Inflammatory macrophage treated with lipopolysaccharide for 1 hour (primary cell): Measurements from ENCODE around the gene CD300LB.
"Not testable (repeated sequence)": the region's sequence is repeated elsewhere in the genome, so short reads cannot be mapped to it uniquely, and the experiment has no call there.

ENCODE experiments used
- DNase-seq, 2 donors: peaks; one replicate each; pipeline ENCODE4 v3.0.0-alpha.2; 2020 to 2022

The CD300LB gene

DNA sequence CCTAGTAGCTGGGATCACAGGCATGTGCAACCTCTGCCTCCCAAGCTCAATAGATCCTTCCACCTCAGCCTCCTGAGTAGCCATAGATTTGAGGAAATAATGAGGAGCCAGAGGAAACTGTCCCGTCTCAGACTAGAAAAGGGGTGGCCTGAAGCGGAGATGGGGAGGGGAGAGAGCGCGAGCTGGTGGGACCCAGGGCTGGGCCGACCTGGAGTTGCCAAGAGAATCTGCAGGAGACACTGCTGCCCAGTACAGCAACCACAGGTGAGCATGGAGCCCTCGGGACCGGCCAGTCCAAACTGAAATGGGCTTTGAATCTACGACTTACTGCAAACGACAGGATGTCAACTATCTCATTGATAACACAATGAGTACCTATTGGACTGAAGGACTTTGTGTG is 40.6 kb downstream of the CD300LB start:
- DNase-seq: no peak

DNA sequence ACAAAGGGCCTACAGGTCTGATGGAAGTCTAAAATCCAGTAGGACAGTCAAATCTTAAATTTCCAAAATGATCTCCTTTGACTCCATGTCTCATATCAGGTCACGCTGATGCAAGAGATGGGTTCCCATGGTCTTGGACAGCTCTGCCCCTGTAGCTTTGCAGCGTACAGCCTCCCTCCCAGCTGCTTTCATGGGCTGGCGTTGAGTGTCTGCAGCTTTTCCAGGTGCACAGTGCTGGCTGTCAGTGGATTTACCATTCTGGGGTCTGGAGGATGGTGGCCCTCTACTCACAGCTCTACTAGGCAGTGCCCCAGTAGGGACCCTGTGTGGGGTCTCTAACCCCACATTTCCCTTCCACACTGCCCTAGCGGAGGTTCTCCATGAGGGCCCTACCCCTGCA is 43.0 kb downstream of the CD300LB start:
- not testable (repeated sequence) for DNase-seq

DNA sequence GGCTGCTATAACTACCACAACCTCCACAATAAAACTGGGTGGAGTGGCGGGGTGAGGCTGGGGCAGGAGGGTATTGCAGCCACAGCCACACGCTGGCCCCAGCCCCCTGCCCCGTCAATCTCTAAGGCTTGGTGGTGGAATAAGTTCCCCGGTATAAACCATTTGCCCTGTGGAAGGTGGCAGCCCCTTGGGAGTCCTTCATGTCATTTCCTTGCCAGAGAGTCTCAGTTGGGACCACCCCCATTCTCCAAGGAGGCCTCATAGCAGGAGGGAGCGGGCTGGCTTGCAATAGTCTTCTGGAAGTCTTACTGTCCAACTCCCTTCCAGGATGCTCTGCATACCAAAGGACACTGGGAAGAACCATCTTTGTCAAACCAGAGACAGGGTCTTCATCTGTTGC is 45.4 kb downstream of the CD300LB start:
- no peak for DNase-seq

DNA sequence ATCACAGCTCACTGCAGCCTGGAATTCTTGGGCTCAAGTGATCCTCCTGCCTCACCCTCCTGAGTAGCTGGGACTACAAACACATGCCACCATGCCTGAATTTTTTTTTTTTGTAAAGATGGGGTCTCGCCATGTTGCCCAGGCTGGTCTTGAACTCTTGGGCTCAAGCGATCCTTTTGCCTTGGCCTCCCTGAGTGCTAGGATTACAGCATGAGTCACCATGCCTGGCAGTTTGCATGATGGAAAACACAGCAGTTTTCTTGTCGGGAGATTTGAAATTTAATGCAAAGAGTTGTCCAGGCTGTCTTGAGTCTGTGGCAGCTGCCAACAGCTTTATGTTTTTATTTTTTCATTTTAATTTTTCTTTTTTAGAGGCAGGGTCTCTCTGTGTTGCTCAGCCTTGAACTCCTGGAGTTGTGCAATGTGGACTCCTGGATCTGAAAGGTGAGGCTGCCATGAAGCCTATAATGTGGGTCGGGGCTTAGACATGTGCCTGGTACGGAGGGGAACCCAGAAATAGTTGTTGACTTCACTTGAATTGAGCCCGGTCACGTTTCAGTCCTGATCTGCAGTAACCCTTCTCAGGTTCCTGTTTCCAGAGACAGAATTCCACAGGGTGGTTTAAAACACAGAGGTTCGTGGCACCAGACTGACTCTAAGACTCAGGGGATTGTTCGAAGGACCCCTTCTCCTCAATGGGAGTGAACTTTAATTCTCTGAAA is 46.1 kb downstream of the CD300LB start:
- DNase-seq: no peak

DNA sequence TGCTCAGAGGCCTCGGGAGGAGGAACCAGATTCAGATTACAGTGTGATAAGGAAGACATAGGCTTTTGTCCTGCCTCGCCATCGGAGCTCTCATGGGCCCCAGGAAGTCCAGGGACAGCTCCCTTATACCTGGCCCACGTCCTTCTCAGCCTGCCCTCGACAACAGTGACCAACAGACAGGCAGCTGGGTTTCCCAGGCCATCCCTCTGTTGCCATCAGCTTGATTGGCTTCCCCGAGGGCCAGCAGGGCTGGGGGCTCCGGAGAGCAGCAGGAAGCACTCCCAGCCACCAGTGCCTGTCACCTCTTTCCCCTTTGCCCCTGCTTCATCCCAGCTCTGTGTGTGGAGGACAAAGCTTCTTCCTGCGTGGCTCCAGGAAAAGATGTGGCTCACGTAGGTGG is 47.2 kb downstream of the CD300LB start:
- no peak for DNase-seq

DNA sequence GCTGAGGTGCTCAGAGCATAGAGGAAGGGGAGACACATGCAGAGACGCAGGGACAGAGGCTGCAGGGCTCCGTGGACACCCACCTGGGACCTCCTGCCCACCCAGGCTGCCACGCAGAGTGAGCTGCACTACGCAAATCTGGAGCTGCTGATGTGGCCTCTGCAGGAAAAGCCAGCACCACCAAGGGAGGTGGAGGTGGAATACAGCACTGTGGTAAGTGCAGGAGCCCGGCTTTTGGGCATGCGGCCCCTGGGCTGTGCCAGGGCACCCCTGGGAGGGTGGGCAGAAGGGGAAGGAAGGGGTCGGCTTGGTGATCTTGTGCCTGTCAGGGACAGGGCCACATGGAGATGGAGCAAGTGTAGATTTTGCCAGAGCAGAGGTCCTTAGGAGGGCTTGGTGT is 49.7 kb downstream of the CD300LB start:
- DNase-seq: no peak

DNA sequence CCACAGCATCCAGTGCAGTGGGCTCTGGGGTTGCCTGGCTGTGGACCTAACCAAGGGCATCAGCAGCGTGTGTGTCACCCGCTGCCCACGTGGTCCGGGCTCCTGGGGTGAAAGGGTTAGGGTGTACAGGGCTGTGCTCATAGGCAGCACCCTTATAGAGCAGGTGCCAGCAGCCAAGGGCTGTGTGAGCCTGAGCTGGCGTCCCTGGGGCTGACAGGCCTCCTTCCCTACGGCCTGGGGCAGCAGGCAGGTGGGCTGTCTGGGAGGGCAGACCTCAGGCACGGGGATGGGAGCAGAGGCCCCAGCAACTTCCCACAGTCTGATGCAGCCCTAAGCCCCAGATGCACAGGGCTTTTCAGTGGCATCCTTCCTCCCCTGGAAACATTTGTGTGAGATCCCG is 51.0 kb downstream of the CD300LB start:
- no peak for DNase-seq

DNA sequence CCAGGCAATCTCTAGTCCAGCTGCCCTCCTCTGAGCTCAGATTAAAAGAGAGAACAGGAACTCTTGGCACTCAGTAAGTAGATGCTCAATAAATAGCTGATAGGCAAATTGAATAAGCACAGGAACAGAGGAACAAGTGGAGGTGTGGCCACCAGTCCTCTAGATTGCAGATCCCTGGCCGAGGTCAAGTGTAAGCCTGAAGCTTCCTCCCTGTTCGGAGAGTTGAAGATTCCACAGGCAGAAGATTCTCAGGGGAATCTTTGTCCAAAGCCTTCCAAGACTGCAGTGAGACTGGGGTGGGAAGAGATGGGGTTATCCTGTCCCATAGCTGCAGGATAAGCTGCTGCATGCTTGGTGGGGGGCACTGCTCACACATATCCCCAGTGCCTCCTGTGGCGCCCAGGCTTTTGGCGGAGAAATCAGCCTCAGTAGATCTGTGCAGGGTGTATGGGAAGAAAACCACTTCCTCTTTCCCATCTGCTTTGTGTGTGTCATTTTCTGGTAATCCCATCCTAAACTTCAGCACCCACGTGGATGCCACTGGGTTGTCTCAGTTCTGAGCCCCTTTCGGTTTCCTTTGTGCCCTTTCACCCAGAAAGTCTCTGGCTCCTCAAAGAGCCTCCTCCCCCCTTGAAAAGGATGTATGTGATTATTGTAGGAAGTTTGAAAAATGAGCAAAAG is 52.7 kb downstream of the CD300LB start:
- peak; percentile 93 for DNase-seq

DNA sequence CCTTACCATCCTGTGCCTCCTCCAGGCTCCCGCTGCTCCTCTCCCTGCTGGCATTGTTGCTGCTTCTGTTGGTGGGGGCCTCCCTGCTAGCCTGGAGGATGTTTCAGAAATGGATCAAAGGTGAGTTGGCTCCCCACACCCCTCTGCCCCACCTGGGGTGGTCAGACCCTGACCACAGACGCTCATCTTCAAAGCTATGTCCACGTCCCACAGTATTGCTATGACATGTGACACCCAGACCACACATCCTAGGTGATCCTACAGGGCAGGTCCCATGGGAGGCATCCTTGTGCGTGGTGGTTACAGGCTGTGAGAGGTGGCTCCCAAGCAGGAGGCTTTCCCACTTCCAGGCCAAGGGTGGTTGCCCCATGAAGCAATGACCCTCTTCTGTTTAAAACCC is 53.9 kb downstream of the CD300LB start:
- DNase-seq: no peak

DNA sequence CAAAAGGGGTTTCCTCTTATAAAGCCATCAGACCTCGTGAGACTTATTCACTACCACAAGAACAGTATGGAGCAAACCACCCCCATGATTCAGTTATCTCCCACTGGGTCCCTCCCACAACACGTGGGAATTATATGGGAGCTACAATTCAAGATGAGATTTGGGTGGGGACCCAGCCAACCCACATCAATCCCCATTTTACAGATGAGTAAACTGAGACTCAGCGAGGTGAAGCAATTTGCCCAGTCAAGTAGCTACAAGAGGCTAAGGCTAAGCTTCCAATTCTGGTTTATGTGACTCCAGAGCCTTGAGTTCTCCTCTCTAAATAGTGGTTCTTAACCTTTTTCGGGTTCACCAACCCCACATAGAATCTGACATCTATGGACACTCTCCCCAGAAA is 56.1 kb downstream of the CD300LB start:
- DNase-seq: no peak

DNA sequence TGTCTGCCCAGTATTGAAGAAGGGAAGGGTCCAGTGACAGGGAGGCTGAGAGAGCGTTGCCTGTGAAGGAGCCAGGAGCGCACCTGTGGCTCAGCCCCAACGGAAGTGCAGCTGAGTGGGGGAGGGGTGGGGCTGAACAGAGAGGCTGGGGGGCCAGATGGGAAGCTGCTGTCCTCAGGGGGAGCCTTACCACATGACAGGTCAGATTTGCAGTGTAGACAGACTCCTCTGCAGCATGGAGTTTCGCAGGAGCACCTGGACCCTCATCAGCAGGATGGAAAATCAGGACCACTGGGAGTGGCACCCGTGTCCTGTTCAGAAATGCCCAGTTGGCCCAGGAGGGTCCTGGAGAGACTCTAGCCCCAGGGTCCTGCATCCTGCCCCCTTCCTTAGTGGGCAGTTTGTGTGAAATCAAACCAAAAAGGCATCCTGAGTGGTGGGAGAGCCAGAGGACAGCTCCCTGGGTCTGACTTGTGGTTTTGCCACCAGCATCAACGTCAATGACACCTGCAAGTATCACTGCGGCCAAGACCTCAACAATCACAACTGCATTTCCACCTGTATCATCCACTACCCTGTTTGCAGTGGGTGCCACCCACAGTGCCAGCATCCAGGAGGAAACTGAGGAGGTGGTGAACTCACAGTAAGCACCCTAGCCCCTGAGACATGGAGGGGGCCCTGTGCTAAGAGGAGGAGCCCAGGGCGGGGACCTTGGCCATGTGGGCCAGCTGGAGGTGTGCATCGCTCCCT is 57.1 kb downstream of the CD300LB start:
- no peak for DNase-seq

DNA sequence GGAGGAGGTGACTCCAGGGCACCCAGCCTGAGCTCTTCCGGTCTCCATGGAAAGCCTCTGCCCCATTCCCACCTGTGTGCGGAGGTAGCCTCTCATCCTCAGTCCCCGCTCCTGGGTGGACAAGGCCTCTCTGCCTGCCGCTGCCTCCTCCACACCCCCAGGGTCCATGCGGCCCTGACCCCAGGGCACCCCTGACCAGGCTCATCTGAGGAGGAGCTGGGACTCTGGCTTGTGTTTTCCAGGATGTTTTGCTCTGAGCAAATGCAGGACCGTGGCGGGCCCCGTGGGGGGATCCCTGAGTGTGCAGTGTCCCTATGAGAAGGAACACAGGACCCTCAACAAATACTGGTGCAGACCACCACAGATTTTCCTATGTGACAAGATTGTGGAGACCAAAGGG is 58.0 kb downstream of the CD300LB start:
- DNase-seq: no peak

DNA sequence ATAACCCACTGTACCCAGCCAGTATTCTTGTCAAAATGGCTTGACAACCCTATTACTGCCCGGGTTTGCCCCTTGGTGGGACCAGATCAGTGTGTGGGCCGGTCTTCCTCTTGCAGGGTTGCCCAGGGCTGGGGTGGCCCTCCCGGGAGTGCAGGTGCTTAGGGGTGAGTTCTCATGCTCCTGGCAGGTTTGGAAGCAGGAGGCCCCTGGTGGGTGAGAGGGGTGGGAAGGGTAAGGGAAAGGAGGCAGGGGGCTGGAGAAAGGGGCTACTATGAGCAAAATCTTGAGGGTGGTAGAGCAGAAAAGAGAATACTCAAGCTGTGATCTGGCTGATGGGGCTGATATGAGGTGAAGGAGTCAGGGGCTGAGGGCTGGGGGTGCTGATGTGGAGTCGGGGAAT is 58.4 kb downstream of the CD300LB start:
- DNase-seq: no peak

DNA sequence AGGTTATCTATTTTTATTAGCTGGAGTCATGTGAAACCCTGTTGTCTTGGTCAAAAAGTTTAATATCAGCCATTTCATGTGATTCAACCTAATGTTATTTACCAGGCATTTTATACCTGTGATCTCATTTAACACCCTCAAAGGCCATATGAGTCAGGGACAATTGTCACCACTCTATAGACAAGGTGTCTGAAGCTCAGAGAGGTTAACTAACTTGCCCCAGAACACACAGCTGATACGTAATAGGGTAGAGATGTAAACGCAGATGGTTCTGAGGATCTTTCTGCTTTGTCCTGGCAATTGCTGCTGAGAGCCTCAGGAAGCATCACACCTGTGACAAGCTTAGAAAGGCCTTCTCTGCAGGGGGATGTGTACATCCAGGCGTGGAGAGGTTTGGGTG is 59.9 kb downstream of the CD300LB start:
- no peak for DNase-seq
